HG03139 (cell line): Measurements from ENCODE around the gene FHDC1.

Experiments
- ATAC-seq: cut with Tn5 transposase; IDR thresholded peaks from one replicate; pipeline ENCODE4 v1.9.1; 2021; ENCODE audit not compliant: unreplicated experiment

FHDC1 gene

DNA sequence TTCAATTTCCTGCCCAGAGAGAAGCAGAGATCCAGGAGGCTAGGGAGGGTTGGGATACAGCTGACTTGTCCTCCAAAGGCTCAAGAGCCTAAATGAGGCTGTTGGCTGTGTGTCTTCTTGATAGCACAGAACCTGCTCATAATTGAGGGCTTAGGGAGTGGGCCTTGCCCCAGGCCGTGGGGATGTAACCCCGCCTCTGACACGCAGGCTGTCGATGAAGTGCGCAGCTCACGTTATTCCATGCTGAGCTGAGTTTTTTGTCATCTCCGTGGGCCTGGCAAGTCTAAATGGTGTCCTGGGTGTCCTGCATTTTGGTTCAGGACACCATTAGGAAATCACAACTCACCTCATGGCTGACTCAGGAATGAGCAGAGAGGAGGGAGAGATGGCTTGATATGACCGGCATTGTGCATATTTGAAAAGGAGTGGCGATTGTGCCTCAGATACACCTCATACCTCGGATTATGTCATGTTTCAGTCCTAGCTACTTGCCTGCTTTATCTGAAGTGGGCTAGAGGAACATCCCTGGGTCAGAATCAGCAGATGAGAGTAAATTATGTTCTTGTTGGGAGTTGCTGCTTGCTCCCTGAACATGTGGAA, 43.7 kb downstream of the FHDC1 start:
- ATAC-seq, result no peak

DNA sequence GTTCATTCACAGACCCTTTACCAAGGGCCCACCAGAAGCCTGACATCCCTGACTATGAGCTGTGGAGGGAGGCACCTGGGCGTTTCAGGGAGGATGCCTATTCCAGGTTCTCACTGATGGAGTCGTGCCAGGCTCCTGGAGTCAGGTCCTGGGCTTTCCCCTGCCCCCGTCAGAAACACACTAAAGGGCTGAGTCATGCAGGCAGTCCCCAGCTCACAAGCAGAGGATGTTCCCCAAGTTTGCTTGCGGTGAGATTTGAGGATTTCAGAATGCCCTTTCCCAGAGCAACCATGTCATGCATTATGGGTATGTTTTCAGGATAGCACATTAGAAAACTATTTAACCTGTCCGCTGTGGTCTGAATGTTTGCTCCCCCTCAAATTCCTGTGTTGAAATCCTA, 45.2 kb downstream of the FHDC1 start:
- no peak for ATAC-seq

DNA sequence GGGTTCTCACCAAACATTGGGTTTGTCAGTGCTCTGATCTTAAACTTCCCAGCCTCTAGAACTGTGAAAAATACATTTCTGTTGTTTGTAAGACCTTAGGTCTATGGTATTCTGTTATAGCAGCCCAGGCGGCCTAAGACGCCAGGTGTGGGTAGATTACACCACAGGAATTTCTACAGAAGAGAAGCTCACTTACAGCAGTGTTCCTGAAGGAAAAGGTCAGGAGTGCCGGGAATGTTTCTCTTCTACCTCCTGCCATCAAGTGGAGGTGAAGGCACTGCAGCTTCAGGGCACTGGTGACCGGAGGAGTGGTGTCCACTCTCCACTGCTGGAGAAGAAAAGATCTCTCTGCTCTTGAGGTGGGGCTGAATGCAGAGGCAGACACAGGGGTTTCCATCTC, 45.7 kb downstream of the FHDC1 start:
- no peak for ATAC-seq

DNA sequence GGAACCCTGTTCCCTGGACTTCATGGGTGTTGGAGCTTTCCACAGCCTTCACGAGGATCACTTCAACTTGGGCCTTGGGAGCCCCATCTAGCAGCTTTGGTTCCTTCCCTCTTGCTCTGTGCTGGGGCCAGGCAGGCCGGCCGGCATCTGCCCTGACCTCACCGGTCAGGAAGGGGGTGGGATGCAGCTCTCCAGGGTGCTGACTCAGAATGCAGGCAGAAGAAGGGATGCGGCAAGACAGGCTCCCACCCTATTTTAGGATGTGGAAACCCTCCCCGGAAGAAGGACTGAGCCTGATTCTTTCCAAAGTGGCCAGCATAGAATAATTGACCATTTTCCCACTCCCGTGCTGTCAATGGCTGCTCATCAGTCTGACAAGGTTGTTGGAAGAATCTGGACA, 47.1 kb downstream of the FHDC1 start:
- no peak for ATAC-seq

DNA sequence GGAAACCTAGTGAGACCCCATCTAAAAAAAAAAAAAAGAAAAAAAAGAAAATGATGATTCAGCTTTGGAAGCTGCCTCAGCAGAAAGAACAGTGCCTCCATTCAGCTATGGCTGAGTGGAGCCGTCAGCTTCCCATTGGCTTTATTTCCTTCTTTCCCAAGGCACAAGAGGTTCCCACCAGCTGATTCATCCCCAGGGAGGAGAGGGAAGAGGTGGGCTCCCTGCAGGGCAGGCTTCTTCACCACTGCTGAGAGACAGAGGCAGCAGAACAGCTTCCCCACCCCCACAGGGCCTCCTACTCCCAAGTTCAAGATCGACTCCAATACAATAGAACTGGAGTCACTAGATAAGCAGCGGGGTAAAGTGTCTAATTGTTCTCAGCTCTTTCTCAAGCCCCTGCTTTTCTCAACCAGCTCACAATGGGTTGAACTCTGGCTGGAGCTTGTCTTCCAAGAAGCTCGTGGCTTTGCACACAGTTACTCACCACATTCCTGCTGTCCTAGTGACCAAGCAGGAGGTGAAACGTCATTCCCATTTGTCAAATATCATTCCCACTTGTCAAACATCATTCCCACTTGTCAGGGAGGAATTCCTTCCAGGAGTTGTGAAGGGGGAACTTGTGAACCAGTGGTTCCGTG, 47.8 kb downstream of the FHDC1 start:
- no peak for ATAC-seq

DNA sequence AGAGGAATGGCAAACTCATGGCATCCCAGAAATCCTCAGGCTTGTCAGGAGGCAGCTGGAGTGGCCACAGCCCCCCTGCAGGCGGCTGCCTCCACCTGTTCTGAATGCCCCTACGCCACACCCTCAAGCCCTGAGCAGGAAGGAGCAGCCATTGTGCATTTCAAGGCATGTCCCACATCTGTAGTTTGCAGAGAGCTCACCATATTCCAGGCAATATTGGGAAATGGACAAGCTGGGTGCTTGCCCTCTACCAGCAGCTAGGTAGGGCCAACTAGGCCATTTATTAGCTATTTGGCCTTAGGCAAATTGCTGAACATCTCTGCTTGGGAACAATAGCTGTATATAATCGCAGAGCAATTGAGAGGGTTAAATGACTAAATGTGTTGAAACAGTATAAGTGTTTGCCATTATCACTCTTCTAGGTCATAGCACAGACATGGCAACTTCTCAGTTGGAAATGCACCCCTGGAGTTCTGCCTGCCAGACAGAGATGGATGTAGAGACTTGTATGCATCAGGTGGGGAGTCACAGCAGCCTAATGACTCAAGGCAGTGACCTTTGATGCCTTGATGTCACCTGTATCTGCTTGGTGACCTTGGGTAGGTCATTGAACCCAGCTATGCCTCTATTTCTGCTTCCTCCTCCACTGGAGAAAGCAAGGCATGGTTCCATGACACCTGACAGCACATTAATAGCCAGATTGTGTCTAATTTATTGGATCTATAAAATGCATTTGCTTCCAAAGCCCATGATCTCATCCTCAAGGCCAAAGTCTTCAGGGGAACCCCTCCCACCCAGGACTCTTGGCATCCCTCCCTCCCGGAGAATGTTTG, 52.8 kb downstream of the FHDC1 start:
- no peak for ATAC-seq

DNA sequence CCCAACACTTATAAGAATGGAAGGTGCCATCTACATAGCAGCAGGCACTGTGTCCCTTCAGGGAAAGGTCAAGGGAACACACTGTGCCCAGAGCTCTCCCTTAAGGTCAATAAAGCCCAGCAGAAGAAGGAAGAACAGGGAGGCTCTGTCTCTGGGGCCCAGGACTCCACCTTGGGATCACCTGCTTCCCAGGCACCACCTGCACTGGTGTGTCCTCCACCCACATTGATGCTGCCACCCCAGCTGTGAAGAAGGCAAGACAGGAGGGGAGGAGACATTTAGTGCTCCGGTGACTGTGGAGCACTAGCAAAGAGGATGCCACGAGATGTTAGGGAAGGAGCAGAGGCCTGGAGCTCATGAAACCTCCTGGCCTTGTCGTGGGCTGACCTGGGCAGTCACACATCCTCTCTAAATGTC, 53.4 kb downstream of the FHDC1 start:
- ATAC-seq, result no peak

DNA sequence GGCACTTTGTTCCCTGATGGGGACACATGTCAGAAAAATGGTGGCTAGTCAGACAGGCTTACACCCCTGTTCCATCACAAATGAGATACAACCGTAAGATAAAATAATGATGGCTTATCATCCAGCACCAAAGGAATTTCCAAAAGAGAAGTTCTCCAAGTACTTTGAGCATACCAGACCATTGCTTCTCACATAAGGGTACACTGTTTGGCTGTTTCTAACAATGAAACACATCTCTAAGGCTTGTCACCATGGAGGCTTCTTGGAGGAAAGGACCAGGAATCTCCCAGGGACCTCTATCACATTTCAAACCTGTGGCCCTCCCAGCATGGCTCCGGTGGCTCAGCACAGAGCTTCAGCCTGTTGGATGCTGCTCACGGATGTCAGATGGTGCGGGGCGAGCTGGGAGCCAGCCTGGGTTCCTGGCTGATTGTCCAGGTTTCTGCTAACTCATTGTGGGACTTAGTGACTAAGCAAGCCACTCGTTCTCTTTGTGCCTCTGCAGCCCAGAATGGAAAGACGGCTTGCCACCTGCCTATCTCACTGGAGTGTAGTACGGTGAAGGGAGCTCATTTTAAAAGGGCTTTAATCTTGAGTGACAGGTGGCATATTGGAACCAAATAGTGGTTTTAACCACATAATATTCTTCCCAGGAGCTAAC, 54.5 kb downstream of the FHDC1 start:
- ATAC-seq, result no peak

DNA sequence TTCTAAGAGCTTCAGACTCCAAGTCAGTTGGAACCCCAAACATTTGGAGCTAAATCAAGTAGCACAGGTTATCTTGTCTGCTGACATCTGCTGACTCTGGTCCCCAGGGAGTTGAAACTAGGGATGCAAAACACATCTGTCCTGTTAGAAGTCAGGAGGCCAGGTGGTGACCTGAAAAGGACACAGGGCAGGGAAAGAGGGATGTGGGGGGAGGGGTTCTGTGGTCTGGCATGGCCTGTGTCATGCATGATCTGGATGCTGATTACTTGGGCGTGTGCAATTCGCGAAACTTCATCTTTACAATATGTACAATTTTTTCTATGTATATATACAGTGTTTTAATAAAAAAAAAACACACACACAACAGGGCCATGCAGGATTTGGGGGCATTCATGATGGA, 55.3 kb downstream of the FHDC1 start:
- ATAC-seq, result no peak

DNA sequence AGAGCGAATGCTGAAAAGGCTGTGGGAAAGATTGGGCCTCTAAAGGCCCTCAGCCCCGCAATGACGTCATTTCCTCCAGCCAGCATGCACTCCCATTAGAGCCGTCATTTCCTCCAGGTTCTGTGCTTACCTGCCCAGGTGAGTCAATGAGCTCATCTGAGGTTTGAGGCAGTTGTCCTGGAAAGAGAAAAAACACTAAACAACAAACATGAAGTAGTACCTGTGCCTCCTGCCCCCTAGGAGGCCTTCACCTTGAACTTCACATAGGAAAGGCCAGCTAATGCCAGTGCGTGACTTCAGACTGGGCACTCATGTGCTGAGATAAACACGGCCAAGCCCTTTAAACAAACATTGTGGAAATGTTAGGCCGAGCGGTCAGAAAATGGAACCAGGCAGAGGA, 55.9 kb downstream of the FHDC1 start:
- ATAC-seq, result no peak

DNA sequence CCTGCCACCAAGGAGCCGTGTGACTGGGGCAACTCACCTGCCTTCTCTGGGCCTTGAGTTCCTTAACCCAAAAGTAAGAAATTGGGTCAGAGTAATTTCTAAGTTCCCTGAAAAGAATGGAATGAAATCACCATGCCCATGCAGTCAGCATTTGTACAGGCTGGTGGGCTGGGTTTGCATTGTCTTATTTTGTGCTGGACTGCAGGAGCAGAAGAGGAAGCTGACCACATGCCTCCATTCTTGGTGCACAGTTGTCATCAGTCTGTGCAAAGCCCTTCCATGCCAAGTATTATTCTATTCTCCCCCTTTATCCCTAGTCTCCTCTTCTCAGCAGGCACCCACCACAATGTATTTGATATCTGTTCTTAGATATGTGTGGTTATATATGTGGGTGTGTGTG, 56.3 kb downstream of the FHDC1 start:
- ATAC-seq, result no peak

DNA sequence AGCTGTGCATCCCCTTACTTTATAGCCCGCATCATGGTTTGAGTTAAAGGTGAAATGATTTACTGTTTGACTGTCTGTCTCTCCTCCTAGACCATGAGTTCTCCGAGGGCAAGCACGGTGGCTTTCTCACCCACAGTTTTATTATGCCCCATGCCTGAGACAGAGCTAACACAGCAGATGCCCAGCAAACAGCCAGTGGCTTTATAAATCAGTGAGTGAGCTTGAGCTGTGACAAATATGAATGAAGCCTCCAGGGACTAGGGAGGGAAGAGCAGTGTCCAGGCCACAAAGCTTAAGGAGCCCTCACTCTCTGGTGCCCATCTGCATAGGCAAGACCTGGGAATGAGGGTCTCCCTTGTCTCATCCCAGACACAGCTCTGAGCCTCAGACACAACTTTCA, 57.9 kb downstream of the FHDC1 start:
- ATAC-seq, result no peak

DNA sequence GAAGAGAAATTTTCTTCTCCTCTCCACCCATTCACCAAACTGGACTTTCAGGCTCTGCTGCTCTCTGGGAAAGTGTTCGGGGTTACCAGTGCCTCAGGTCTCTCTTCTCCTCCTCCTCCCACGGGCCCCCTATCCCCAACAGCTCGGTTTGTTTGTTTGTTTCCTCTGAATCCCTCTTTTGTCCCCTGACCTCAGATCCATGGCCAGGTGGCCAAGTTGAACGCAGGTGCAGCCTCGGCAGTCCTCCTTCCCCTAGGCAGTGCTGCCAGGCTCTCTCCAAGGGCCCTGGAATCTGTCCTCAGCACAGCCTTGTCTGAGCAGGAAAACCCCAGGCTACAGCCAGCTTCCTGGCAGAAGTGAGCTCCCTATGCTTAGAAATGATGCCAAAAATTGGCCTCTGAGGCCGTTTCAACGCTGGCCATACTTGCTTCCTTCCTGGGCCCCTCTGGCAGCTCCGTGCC, 60.0 kb downstream of the FHDC1 start:
- no peak for ATAC-seq

DNA sequence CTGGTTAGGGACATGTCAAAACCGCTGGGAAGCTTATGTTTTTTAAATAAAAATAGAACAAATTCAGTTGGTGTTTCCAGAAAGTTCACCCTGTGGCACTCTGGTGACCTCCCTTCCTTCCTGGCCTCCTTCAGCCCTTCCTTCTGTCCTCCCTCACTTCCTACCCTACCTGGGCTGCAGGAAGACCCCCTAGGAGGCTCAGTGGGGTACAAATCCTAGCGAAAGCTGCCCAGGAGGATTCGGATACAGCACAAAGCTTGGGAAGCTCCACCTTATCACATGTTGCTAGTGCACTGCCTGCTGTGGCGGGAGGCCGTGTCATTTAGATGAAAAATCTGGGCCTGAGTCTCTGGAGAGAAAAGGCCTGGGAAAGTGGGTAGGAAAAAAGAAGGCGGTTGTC, 60.5 kb downstream of the FHDC1 start:
- no peak for ATAC-seq

DNA sequence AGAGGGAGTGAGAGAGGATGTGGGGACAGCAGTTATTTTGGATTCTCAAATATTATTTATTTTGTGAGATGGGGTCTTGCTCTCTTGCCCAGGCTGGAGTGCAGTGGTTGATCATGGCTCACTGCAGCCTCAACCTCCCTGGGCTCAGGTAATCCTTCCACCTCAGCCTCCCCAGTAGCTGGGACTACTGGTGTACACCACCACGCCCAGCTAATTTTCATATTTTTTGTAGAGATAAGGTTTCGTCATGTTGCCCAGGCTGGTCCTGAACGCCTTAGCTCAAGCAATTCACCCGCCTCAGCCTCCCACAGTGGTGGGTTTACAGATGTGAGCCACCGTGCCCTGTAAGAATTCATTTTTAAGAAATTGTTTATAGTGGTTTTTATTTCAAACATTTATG, 61.2 kb downstream of the FHDC1 start:
- ATAC-seq, result no peak

DNA sequence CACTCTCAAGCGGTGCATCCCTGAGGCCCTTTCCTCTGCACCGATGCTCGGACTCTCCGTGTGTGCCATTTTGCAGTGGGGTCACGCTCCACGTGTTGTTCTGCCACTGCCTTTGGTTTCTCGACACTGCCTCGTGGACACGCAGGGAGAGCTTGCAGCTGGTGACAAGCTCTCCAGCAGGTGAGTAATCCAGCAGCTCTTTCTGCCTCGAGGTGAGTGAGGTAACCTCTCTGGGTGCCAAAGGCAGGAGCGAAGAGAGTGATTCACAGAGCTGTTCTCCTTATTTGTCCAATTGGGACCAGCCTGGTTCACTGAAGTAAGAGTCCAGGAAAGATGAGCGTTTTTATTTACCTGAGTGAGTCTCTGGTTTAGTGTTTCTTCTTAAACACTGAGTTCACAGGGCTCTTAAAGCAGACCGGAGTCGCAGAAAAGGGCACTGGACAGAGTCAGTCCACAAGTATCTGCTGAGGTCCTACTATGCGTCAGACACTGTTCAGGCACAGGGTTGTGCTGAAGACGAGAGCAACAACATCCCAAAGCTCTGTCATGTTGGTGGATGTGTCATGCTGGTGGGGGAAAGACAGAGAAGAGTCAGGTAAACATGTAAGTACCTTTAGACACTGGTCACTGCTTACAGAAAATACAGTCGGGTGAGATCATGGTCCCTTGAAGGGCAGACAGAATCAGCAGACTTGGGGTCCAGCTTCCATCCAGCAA, 61.8 kb downstream of the FHDC1 start:
- no peak for ATAC-seq

DNA sequence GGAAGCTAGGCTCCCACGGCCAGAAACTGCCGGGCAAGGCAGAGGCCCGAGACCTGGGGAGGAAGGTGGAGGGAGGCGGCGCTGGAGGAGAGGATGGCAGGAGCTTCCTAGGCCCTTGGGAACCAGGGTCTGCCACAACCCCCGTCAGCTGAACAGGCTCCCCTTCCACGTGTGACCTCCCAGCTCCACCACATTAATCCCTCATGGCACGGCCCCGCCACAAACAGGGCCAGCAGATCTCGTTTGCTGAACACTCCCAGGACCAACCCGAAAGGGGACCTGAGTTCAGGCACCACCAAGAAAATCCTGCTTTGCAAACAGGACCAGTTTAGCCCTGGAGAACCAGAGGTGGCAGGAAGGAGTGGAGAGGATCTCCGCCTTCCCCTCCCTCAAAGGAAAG, 62.7 kb downstream of the FHDC1 start:
- ATAC-seq, result no peak

DNA sequence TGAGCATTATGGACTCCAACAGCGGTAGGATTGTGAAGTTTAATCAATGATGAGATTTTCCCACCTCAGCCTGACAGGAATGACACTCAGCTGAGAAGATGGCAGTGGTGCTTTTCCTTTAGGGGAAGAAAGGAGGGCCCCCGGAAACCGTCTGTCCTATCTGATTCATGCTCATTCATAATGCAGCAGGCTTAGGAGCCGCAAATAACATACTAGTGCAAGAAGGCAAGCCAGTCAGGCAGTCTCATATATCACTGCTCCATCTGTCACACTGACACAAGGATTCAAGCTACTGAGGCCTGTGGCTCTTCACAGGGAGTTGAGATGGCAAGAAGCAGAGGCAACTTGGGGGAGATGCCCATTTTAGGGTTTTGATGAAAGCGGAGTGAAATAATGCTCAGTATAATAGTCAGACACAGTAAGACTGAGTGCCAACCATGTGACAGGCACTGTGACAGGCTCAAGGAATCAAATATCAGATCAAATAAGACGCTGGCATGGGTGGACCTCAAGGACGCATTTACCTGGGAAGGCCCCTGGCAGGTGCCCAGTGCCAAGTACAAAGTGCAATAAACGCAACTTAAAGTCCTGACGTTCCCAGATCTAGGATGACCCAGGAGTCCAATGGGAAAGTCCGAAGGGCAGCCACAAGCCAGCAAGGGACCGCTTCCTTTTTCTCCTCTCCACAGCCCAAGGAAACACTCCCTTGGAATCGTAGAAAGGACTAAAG, 63.4 kb downstream of the FHDC1 start:
- no peak for ATAC-seq

DNA sequence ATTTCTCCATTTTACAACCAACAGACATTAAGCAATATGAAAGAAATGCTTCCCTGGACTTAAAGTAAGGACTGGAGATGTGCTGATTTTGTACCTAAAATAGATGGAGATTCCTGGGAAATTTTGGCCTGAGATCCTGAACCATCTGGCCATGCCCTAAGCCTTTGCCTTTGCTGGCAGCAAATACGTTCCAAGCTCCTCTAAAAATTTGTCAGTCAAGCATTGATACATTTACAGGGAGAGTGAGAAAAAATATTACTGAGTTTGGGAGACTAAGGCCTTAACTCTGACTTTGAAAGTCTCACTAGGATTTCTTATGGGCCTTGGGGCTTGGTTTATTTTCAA, 63.9 kb downstream of the FHDC1 start:
- ATAC-seq, result no peak

DNA sequence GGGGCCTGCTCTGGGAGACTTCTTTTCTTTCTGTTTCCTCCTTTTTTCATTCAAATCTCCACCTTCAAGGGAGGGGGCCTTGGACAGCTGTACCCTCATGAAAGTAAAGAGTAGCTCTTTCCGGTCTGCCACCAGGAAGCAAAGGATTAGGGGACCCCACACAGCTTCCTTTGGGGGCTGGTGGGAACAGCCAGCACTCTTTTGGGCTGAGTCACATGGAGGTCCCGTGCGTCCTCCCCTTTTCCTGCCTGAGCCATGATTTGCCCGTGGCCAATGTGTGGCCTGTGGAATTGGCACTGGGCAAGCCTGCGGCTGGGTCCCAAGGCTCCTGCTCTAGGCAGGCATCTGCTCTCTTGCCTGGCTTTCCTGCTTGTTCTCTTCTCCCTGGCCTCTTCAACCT, 65.5 kb downstream of the FHDC1 start:
- no peak for ATAC-seq

DNA sequence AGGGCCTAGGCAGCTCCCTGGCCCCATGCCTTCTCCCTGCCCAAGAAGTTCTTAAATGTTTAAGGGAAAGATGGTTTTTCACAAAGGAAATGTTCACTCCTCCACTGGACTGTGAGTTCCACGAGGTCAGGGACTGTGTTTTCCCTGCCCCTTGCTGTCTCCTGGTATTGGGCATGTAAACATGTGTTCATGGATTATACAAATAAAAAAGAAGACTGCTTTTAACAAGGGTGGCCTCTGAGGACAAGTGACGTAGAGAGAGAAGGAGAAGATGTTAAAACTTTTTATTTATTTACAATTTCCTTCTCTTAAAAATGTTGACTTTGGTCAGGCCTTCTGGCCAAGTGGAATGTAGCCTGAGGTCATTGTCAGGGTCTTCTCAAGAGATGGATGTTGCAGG, 66.0 kb downstream of the FHDC1 start:
- no peak for ATAC-seq
